HEK293 (cell line): Measurements from ENCODE around the gene SGTB.
A peak's percentile ranks its signal among the peaks of the same experiment; 100 is the strongest.

Experiments used
- MZF1 ChIP-seq: fragments of 450-650 bp; formaldehyde crosslinking; IDR thresholded peaks from 2 replicates; pipeline ENCODE4 v1.5.1; 2017; ENCODE audit warnings: missing biosample characterization, missing genetic modification characterization, borderline replicate concordance
- SP2 ChIP-seq: fragments of 450-650 bp; formaldehyde crosslinking; IDR thresholded peaks from 2 replicates; pipeline ENCODE4 v1.5.1; 2016; ENCODE audit warnings: missing biosample characterization, missing genetic modification characterization
- TRIM28 ChIP-seq: IDR thresholded peaks from 2 replicates; pipeline ENCODE4 v1.6.1; 2011; ENCODE audit warnings: low read length, control low read depth, borderline replicate concordance
- ZEB2 ChIP-seq: fragments of 450-650 bp; formaldehyde crosslinking; IDR thresholded peaks from 2 replicates; pipeline ENCODE4 v1.5.1; 2016; ENCODE audit warnings: missing biosample characterization, missing genetic modification characterization
- ZIC2 ChIP-seq: fragments of 450-650 bp; formaldehyde crosslinking; IDR thresholded peaks from 2 replicates; pipeline ENCODE4 v1.5.1; 2016; ENCODE audit warnings: missing biosample characterization, missing genetic modification characterization
- ZNF112 ChIP-seq: fragments of 450-650 bp; formaldehyde crosslinking; IDR thresholded peaks from 2 replicates; pipeline ENCODE4 v1.5.0; 2017; ENCODE audit warnings: missing biosample characterization, missing genetic modification characterization
- ZNF202 ChIP-seq: fragments of 450-650 bp; formaldehyde crosslinking; IDR thresholded peaks from 2 replicates; pipeline ENCODE4 v1.5.1; 2016; ENCODE audit warnings: missing biosample characterization, missing genetic modification characterization, borderline replicate concordance
- ZNF221 ChIP-seq: fragments of 450-650 bp; formaldehyde crosslinking; IDR thresholded peaks from 2 replicates; pipeline ENCODE4 v1.5.1; 2017; ENCODE audit warnings: missing biosample characterization, missing genetic modification characterization, borderline replicate concordance
- ZNF248 ChIP-seq: fragments of 450-650 bp; formaldehyde crosslinking; IDR thresholded peaks from 2 replicates; pipeline ENCODE4 v1.5.1; 2017; ENCODE audit warnings: missing biosample characterization, missing genetic modification characterization
- ZNF292 ChIP-seq: fragments of 450-650 bp; formaldehyde crosslinking; IDR thresholded peaks from 2 replicates; pipeline ENCODE4 v1.5.1; 2016; ENCODE audit warnings: low read depth, missing biosample characterization, missing genetic modification characterization, borderline replicate concordance
- ZNF391 ChIP-seq: fragments of 450-650 bp; formaldehyde crosslinking; IDR thresholded peaks from 2 replicates; pipeline ENCODE4 v1.5.1; 2016; ENCODE audit warnings: low read depth, missing biosample characterization, missing genetic modification characterization, borderline replicate concordance
- ZNF426 ChIP-seq: fragments of 450-650 bp; formaldehyde crosslinking; IDR thresholded peaks from 2 replicates; pipeline ENCODE4 v1.5.1; 2017; ENCODE audit warnings: missing biosample characterization, missing genetic modification characterization, mild to moderate bottlenecking, inconsistent platforms, moderate library complexity
- ZNF548 ChIP-seq: fragments of 450-650 bp; formaldehyde crosslinking; IDR thresholded peaks from 2 replicates; pipeline ENCODE4 v1.5.1; 2016; ENCODE audit warnings: missing biosample characterization, missing genetic modification characterization
- ZNF549 ChIP-seq: fragments of 450-650 bp; IDR thresholded peaks from 2 replicates; pipeline ENCODE4 v1.5.1; 2018; ENCODE audit warnings: missing biosample characterization, missing genetic modification characterization, mild to moderate bottlenecking, inconsistent platforms, moderate library complexity
- ZNF560 ChIP-seq: fragments of 450-650 bp; formaldehyde crosslinking; IDR thresholded peaks from 2 replicates; pipeline ENCODE4 v1.5.1; 2017; ENCODE audit warnings: missing biosample characterization, missing genetic modification characterization, borderline replicate concordance
- ZNF626 ChIP-seq: fragments of 450-650 bp; sonication (Bioruptor Pico); formaldehyde crosslinking; IDR thresholded peaks from 2 replicates; pipeline ENCODE4 v1.5.1; 2018; ENCODE audit warnings: missing biosample characterization, missing genetic modification characterization, inconsistent platforms
- ZNF654 ChIP-seq: fragments of 450-650 bp; formaldehyde crosslinking; IDR thresholded peaks from 2 replicates; pipeline ENCODE4 v1.5.1; 2016; ENCODE audit warnings: low read depth, missing biosample characterization, missing genetic modification characterization
- ZNF670 ChIP-seq: fragments of 450-650 bp; formaldehyde crosslinking; IDR thresholded peaks from 2 replicates; pipeline ENCODE4 v1.5.1; 2016; ENCODE audit warnings: missing biosample characterization, missing genetic modification characterization, low read depth
- ZNF701 ChIP-seq: fragments of 450-650 bp; formaldehyde crosslinking; IDR thresholded peaks from 2 replicates; pipeline ENCODE4 v1.5.1; 2016; ENCODE audit warnings: missing biosample characterization, missing genetic modification characterization
- TF ChIP-seq, protein P1 (sequence below): fragments of 450-650 bp; formaldehyde crosslinking; IDR thresholded peaks from 2 replicates; pipeline ENCODE4 v1.5.1; 2016; ENCODE audit warnings: missing biosample characterization, missing genetic modification characterization
- TF ChIP-seq, protein P2 (sequence below): fragments of 450-650 bp; formaldehyde crosslinking; IDR thresholded peaks from 2 replicates; pipeline ENCODE4 v1.5.1; 2016; ENCODE audit warnings: missing biosample characterization, missing genetic modification characterization
- TF ChIP-seq, protein P3 (sequence below): fragments of 450-650 bp; formaldehyde crosslinking; IDR thresholded peaks from 2 replicates; pipeline ENCODE4 v1.5.1; 2016; ENCODE audit warnings: missing biosample characterization, missing genetic modification characterization, borderline replicate concordance
- TF ChIP-seq, protein P4 (sequence below): fragments of 450-650 bp; formaldehyde crosslinking; IDR thresholded peaks from 2 replicates; pipeline ENCODE4 v1.5.1; 2016; ENCODE audit warnings: missing biosample characterization, missing genetic modification characterization
- TF ChIP-seq, protein P5 (sequence below): fragments of 450-650 bp; formaldehyde crosslinking; IDR thresholded peaks from 2 replicates; pipeline ENCODE4 v1.5.1; 2016; ENCODE audit warnings: missing biosample characterization, missing genetic modification characterization
- TF ChIP-seq, protein P6 (sequence below): fragments of 450-650 bp; formaldehyde crosslinking; IDR thresholded peaks from 2 replicates; pipeline ENCODE4 v1.5.1; 2016; ENCODE audit warnings: missing biosample characterization, missing genetic modification characterization

Gene SGTB

DNA sequence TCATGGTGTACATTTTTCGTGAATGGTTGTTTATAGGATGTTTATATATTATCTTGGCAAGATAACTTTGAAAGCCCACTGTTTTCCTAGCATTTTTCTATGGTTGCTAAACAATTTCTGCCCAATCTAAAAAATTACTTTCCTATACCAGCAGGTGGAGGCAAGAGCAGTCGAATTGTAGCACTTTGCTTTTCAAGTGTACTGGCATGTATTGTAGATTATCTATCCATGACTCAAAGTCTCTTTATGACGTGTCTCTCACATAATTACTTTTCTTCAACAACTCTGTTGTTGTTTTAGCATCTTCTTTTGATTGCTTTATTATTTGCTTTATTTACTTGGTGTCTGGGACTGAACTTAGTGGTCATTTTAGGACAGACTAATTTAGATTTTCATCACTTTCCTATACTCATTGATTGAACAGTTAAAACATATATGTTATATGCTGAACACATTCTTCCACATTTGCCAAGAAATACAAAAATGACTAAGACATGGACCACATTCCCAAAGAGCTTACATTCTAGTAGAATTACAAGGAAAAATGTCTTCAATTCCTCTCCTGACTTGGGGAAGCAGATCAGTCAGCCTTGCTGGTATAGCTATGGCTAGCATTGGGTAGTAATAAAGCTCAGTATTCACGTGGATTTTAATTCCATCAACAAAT, 20.8 kb upstream of the SGTB start (continued):
- peak; percentile 88 for TF ChIP-seq ZNF654
- TF ChIP-seq ZNF560 (tag by site-specific recombination) = no peak
- no peak for TF ChIP-seq ZNF670 (tag by site-specific recombination)
- no peak for TF ChIP-seq TRIM28
- TF ChIP-seq, protein P1, sequence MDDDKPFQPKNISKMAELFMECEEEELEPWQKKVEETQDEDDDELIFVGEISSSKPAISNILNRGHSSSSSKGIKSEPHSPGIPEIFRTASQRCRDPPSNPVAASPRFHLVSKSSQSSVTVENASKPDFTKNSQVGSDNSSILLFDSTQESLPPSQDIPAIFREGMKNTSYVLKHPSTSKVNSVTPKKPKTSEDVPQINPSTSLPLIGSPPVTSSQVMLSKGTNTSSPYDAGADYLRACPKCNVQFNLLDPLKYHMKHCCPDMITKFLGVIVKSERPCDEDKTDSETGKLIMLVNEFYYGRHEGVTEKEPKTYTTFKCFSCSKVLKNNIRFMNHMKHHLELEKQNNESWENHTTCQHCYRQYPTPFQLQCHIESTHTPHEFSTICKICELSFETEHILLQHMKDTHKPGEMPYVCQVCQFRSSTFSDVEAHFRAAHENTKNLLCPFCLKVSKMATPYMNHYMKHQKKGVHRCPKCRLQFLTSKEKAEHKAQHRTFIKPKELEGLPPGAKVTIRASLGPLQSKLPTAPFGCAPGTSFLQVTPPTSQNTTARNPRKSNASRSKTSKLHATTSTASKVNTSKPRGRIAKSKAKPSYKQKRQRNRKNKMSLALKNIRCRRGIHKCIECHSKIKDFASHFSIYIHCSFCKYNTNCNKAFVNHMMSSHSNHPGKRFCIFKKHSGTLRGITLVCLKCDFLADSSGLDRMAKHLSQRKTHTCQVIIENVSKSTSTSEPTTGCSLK (tag by site-specific recombination) = no peak
- TF ChIP-seq MZF1 (tag by site-specific recombination) = no peak
- no peak for TF ChIP-seq ZNF112
- TF ChIP-seq, protein P2, sequence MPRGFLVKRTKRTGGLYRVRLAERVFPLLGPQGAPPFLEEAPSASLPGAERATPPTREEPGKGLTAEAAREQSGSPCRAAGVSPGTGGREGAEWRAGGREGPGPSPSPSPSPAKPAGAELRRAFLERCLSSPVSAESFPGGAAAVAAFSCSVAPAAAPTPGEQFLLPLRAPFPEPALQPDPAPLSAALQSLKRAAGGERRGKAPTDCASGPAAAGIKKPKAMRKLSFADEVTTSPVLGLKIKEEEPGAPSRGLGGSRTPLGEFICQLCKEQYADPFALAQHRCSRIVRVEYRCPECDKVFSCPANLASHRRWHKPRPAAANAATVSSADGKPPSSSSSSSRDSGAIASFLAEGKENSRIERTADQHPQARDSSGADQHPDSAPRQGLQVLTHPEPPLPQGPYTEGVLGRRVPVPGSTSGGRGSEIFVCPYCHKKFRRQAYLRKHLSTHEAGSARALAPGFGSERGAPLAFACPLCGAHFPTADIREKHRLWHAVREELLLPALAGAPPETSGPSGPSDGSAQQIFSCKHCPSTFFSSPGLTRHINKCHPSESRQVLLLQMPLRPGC = peak; percentile 95
- TF ChIP-seq, protein P3, sequence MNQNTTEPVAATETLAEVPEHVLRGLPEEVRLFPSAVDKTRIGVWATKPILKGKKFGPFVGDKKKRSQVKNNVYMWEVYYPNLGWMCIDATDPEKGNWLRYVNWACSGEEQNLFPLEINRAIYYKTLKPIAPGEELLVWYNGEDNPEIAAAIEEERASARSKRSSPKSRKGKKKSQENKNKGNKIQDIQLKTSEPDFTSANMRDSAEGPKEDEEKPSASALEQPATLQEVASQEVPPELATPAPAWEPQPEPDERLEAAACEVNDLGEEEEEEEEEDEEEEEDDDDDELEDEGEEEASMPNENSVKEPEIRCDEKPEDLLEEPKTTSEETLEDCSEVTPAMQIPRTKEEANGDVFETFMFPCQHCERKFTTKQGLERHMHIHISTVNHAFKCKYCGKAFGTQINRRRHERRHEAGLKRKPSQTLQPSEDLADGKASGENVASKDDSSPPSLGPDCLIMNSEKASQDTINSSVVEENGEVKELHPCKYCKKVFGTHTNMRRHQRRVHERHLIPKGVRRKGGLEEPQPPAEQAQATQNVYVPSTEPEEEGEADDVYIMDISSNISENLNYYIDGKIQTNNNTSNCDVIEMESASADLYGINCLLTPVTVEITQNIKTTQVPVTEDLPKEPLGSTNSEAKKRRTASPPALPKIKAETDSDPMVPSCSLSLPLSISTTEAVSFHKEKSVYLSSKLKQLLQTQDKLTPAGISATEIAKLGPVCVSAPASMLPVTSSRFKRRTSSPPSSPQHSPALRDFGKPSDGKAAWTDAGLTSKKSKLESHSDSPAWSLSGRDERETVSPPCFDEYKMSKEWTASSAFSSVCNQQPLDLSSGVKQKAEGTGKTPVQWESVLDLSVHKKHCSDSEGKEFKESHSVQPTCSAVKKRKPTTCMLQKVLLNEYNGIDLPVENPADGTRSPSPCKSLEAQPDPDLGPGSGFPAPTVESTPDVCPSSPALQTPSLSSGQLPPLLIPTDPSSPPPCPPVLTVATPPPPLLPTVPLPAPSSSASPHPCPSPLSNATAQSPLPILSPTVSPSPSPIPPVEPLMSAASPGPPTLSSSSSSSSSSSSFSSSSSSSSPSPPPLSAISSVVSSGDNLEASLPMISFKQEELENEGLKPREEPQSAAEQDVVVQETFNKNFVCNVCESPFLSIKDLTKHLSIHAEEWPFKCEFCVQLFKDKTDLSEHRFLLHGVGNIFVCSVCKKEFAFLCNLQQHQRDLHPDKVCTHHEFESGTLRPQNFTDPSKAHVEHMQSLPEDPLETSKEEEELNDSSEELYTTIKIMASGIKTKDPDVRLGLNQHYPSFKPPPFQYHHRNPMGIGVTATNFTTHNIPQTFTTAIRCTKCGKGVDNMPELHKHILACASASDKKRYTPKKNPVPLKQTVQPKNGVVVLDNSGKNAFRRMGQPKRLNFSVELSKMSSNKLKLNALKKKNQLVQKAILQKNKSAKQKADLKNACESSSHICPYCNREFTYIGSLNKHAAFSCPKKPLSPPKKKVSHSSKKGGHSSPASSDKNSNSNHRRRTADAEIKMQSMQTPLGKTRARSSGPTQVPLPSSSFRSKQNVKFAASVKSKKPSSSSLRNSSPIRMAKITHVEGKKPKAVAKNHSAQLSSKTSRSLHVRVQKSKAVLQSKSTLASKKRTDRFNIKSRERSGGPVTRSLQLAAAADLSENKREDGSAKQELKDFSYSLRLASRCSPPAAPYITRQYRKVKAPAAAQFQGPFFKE (tag by site-specific recombination) = no peak
- TF ChIP-seq, protein P4, sequence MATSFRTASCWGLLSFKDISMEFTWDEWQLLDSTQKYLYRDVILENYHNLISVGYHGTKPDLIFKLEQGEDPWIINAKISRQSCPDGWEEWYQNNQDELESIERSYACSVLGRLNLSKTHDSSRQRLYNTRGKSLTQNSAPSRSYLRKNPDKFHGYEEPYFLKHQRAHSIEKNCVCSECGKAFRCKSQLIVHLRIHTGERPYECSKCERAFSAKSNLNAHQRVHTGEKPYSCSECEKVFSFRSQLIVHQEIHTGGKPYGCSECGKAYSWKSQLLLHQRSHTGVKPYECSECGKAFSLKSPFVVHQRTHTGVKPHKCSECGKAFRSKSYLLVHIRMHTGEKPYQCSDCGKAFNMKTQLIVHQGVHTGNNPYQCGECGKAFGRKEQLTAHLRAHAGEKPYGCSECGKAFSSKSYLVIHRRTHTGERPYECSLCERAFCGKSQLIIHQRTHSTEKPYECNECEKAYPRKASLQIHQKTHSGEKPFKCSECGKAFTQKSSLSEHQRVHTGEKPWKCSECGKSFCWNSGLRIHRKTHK (tag by site-specific recombination) = no peak
- no peak for TF ChIP-seq ZNF549 (tag by site-specific recombination)
- TF ChIP-seq ZNF221 (tag by site-specific recombination) = no peak
- no peak for TF ChIP-seq ZNF202 (tag by site-specific recombination)
- no peak for TF ChIP-seq ZNF548 (tag by site-specific recombination)
- TF ChIP-seq ZNF701 = no peak
- TF ChIP-seq ZIC2 (tag by site-specific recombination) = no peak
- TF ChIP-seq SP2 (tag by site-specific recombination) = no peak
- no peak for TF ChIP-seq ZNF391 (tag by site-specific recombination)
- TF ChIP-seq ZNF626 (tag by site-specific recombination) = no peak
- TF ChIP-seq, protein P5, sequence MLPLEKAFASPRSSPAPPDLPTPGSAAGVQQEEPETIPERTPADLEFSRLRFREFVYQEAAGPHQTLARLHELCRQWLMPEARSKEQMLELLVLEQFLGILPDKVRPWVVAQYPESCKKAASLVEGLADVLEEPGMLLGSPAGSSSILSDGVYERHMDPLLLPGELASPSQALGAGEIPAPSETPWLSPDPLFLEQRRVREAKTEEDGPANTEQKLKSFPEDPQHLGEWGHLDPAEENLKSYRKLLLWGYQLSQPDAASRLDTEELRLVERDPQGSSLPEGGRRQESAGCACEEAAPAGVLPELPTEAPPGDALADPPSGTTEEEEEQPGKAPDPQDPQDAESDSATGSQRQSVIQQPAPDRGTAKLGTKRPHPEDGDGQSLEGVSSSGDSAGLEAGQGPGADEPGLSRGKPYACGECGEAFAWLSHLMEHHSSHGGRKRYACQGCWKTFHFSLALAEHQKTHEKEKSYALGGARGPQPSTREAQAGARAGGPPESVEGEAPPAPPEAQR (tag by site-specific recombination) = no peak
- peak; percentile 49; the same call in 1 of the 2 replicates for TF ChIP-seq ZEB2 (tag by site-specific recombination)
- TF ChIP-seq ZNF426 = no peak
- no peak for TF ChIP-seq ZNF292 (tag by site-specific recombination)
- TF ChIP-seq, protein P6, sequence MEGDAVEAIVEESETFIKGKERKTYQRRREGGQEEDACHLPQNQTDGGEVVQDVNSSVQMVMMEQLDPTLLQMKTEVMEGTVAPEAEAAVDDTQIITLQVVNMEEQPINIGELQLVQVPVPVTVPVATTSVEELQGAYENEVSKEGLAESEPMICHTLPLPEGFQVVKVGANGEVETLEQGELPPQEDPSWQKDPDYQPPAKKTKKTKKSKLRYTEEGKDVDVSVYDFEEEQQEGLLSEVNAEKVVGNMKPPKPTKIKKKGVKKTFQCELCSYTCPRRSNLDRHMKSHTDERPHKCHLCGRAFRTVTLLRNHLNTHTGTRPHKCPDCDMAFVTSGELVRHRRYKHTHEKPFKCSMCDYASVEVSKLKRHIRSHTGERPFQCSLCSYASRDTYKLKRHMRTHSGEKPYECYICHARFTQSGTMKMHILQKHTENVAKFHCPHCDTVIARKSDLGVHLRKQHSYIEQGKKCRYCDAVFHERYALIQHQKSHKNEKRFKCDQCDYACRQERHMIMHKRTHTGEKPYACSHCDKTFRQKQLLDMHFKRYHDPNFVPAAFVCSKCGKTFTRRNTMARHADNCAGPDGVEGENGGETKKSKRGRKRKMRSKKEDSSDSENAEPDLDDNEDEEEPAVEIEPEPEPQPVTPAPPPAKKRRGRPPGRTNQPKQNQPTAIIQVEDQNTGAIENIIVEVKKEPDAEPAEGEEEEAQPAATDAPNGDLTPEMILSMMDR (tag by site-specific recombination) = peak; percentile 41; the same call in 1 of the 2 replicates
- no peak for TF ChIP-seq ZNF248
